ENCODE results near the gene HHLA2.
"Not testable (repeated sequence)": the region's sequence is repeated elsewhere in the genome, so short reads cannot be mapped to it uniquely, and the experiment has no call there.

DNA sequence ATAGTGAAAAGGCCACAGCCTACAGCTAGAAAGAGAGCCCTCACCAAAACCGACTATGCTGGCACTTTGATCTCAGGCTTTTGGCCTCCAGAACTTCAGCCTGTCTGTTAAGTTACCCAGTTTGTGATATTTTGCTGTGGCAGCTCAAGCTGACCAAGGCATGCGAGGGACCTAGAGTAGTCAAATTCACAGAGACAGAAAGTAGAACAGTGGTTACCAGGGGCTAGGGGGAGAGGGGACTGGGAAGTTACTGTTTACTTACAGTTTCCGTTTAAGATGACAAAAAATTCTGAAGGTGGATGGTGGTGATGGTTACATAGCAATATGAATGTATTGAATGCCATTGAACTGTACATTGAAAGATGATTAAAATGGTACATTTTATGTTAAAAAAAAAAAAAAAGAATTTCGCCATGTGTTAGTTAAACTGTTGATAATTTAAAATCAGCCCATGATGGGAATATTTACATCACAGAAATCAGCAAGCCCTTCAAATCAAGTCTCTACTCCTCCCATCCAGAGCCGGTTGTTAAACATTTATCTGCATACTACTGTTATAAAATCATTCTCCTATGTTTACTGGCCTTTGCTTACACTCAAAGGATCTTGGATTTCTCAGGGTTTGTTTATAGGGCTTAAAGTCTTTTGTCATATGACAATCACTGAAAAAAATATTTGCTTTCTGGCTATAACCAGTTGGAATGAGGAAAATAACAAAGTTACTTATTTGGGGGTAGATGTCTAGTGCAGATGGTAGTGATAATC, 31.6 kb upstream of the HHLA2 start:
- TF ChIP-seq CTCF (IDR thresholded peaks at IDR 0.05; ENCODE audit: low read length); EZH2 (IDR thresholded peaks at IDR 0.05; ENCODE audit: borderline replicate concordance, low read length): not testable (repeated sequence)
